Panc1 (cell line): ENCODE results near the gene LY86. TPM values are rescaled to one million over a fixed set of nuclear protein-coding genes. Genes with fewer than 3 reads are reported as not detected.

ENCODE experiments used
- ATAC-seq: fragments of 200-7000 bp; cut with Tn5 transposase; 2 replicates; pipeline ENCODE4 v1.9.1; 2020; ENCODE audit warnings: mild to moderate bottlenecking, moderate library complexity
- BruUV-seq: library from RNA; stranded (reverse); fragments of 400-500 nt; replicated peaks from 2 replicates; lab custom pipeline; 2021; lab: Mats Ljungman, UMichigan
- CTCF ChIA-PET: fragments of 300-600 bp; sonication (Branson Sonifier 250); formaldehyde crosslinking; loops from one replicate; lab custom pipeline; 2022; ENCODE audit warnings: antibody characterized with exemption; lab: Charles Lee
- POLR2A ChIA-PET: fragments of 300-600 bp; sonication (Branson Sonifier 250); formaldehyde crosslinking; loops from one replicate; lab custom pipeline; 2022; ENCODE audit warnings: antibody characterized with exemption; lab: Charles Lee
- DNase-seq: peaks from one replicate; pipeline ENCODE4 v3.0.0-alpha.2; 2010; ENCODE audit warnings: low read depth, low spot score
- H3K27ac ChIP-seq: 2 replicates; pipeline ENCODE4 v1.5.1; 2011; ENCODE audit warnings: mild to moderate bottlenecking, low read length, inconsistent platforms
- H3K27me3 ChIP-seq: fragments of 200-500 bp; sonication (Bioruptor generic); 2 replicates; pipeline ENCODE4 v1.6.0; 2014; ENCODE audit warnings: low read length, inconsistent platforms; ENCODE audit not compliant: control insufficient read depth, insufficient read depth
- H3K36me3 ChIP-seq: fragments of 200-500 bp; sonication (Bioruptor generic); 2 replicates; pipeline ENCODE4 v1.5.1; 2014; ENCODE audit warnings: inconsistent platforms, mild to moderate bottlenecking, low read length, moderate library complexity; ENCODE audit not compliant: control insufficient read depth, insufficient read depth
- H3K4me1 ChIP-seq: 2 replicates; pipeline ENCODE4 v1.5.1; 2011; ENCODE audit warnings: inconsistent platforms, mild to moderate bottlenecking, low read length, moderate library complexity; ENCODE audit not compliant: control insufficient read depth, insufficient read depth
- H3K4me3 ChIP-seq, 2 experiments: 2 replicates each; pipeline ENCODE4 v1.5.1; 2011 to 2012; ENCODE audit warnings: low read depth in 2 of 2, low read length in 2 of 2, mild to moderate bottlenecking in 2 of 2, inconsistent platforms in 1 of 2, moderate library complexity in 1 of 2
- H3K9me3 ChIP-seq: fragments of 200-500 bp; sonication (Bioruptor generic); 2 replicates; pipeline ENCODE4 v1.5.1; 2014; ENCODE audit warnings: low read depth, mild to moderate bottlenecking, inconsistent platforms, low read length, moderate library complexity; ENCODE audit not compliant: control insufficient read depth, insufficient read depth
- POLR2AphosphoS5 ChIP-seq: IDR thresholded peaks from 2 replicates; pipeline ENCODE4 v1.6.1; 2012; ENCODE audit warnings: mild to moderate bottlenecking, low read depth, low read length, moderate library complexity
- SIN3A ChIP-seq: IDR thresholded peaks from 2 replicates; pipeline ENCODE4 v1.6.1; 2012; ENCODE audit warnings: low read depth, mild to moderate bottlenecking, low read length, moderate library complexity, borderline replicate concordance; ENCODE audit not compliant: insufficient read depth
- TCF7L2 ChIP-seq: IDR thresholded peaks from 2 replicates; pipeline ENCODE4 v1.6.1; 2011; ENCODE audit warnings: mild to moderate bottlenecking, low read depth, low read length, inconsistent platforms
- in situ Hi-C: cut with HindIII; loops from 2 replicates; pipeline ENCODE4 v1.10.0; 2016; ENCODE audit warnings: low sequenced_read_pairs, low pct_unique_long_range_greater_than_20kb
- intact Hi-C: fragments of 100-400 bp; cut with micrococcal nuclease; formaldehyde crosslinking; loops from one replicate; pipeline ENCODE4 v1.10.0; 2022; ENCODE audit not compliant: unreplicated experiment
- total RNA-seq: library from RNA; stranded (reverse); gene quantifications from one replicate; pipeline ENCODE4 v1.2.1, GENCODE V29; 2021; ENCODE audit not compliant: unreplicated experiment
- TF ChIP-seq, protein P1 (sequence below), 2 experiments: IDR thresholded peaks; 2 replicates each; pipeline ENCODE4 v1.6.1; 2011 to 2012; ENCODE audit warnings: low read depth in 2 of 2, control low read depth in 1 of 2, low read length in 1 of 2, mild to moderate bottlenecking in 1 of 2, moderate library complexity in 1 of 2; ENCODE audit not compliant: insufficient read depth in 1 of 2
- TF ChIP-seq, protein P2 (sequence below): fragments of 450-650 bp; IDR thresholded peaks from 2 replicates; pipeline ENCODE4 v1.5.1; 2017; ENCODE audit warnings: mild to moderate bottlenecking

Gene LY86
- total RNA-seq, 1 experiment from 2014 or later, result not detected

DNA sequence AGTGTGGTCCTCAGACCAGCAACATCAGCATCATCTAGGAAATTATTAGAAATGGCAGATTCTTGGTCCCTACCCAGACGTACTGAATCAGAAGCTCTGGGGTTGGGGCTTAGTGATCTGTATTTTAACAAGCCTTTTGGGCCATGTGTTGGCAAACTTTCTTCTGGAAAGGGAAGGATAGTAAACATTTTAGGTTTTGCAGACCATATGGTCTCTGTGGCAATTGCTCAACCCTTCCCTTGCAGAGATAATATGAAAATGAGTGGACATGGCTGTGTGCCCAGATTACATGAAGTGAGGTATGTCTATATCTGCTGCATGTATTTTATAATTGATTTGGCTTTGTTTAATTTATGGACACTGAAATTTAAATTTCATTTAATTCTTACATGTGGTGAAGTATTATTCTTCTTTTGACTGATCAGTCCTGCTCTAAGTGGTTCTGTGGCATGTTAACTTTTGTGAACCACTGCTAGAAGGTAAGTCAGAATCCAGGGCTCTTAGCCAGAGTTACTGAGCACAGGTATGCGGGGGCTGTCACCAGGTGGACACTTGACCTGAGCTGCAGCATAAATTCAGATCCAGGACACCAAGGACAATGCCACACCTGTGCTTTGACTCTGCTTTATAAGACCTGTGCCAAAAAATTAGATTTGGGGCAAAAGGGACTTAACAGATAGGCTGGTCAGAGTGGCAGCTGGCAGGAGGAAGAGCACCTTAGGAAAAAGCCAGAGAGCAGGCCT, 43.2 kb downstream of the LY86 start:
- in situ Hi-C loops (no loop called here), intact Hi-C loops (no loop called here)
- H3K4me3 ChIP-seq, result no peak overlapping the region
- H3K36me3 ChIP-seq, result no peaks in the 10 kb centered on the region
- ATAC-seq (no peak), DNase-seq (no peak)
- no TSS peak for BruUV-seq
- no peak overlapping the region for H3K27ac ChIP-seq
- ChIA-PET CTCF (interaction anchor here (0.9 kb wide), 1 partner anchor 11 kb away, joined by 3 read pairs; no protein-coding TSS in a partner anchor), POLR2A (no interaction called here)
- H3K9me3 ChIP-seq, result no peaks in the 10 kb centered on the region
- peaks cover 9% of the 10 kb centered on the region for H3K27me3 ChIP-seq
- no peaks in the 10 kb centered on the region for H3K4me1 ChIP-seq
- TF ChIP-seq, protein P1, sequence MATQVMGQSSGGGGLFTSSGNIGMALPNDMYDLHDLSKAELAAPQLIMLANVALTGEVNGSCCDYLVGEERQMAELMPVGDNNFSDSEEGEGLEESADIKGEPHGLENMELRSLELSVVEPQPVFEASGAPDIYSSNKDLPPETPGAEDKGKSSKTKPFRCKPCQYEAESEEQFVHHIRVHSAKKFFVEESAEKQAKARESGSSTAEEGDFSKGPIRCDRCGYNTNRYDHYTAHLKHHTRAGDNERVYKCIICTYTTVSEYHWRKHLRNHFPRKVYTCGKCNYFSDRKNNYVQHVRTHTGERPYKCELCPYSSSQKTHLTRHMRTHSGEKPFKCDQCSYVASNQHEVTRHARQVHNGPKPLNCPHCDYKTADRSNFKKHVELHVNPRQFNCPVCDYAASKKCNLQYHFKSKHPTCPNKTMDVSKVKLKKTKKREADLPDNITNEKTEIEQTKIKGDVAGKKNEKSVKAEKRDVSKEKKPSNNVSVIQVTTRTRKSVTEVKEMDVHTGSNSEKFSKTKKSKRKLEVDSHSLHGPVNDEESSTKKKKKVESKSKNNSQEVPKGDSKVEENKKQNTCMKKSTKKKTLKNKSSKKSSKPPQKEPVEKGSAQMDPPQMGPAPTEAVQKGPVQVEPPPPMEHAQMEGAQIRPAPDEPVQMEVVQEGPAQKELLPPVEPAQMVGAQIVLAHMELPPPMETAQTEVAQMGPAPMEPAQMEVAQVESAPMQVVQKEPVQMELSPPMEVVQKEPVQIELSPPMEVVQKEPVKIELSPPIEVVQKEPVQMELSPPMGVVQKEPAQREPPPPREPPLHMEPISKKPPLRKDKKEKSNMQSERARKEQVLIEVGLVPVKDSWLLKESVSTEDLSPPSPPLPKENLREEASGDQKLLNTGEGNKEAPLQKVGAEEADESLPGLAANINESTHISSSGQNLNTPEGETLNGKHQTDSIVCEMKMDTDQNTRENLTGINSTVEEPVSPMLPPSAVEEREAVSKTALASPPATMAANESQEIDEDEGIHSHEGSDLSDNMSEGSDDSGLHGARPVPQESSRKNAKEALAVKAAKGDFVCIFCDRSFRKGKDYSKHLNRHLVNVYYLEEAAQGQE (IDR thresholded peaks at IDR 0.05; ENCODE audit: insufficient read depth in 1 of 2, low read depth in 2 of 2, low read length in 1 of 2), result no peak
- TF ChIP-seq POLR2AphosphoS5, result no peak
- TF ChIP-seq, protein P2, sequence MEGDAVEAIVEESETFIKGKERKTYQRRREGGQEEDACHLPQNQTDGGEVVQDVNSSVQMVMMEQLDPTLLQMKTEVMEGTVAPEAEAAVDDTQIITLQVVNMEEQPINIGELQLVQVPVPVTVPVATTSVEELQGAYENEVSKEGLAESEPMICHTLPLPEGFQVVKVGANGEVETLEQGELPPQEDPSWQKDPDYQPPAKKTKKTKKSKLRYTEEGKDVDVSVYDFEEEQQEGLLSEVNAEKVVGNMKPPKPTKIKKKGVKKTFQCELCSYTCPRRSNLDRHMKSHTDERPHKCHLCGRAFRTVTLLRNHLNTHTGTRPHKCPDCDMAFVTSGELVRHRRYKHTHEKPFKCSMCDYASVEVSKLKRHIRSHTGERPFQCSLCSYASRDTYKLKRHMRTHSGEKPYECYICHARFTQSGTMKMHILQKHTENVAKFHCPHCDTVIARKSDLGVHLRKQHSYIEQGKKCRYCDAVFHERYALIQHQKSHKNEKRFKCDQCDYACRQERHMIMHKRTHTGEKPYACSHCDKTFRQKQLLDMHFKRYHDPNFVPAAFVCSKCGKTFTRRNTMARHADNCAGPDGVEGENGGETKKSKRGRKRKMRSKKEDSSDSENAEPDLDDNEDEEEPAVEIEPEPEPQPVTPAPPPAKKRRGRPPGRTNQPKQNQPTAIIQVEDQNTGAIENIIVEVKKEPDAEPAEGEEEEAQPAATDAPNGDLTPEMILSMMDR, result no peak
- no peak for TF ChIP-seq SIN3A
- no peak for TF ChIP-seq TCF7L2

DNA sequence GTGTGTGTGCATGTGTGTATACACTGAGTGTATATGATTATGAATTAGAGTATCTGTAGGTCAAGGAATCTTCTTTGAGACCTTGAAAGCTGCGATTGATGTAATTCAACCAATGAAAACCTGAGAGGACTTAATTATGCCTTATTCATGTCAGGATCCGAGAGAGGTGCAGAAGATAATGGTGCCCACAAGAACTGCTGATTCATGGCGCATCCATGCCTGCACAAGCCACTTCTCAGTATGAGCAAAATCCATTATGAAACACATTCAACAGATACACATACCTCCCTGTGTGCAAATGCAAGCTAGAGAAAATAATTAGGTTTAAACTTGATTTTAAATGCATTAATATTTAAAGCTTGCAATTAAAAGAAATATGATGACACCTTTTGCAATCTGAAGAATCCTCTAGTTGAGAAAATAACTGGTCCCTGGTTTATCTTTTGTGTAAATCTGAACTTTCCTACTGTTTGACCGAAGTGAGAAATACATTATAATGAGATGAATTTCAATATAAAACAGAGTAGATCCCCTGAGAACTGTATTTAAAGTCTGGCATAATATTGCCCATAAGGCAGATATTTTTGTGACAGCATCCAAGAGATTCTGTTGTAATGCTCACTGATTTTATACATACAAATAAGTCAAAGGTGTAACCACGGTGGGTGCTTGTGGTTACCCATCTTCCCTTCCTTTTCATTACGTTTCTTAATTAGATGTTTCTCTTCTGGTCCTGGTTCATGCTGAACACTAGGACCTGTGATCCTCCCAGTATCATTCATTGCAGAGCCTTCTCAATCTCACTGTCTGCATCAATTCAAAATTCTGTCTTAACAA, 45.6 kb downstream of the LY86 start:
- POLR2A ChIA-PET, result no interaction called here
- Histone ChIP-seq H3K4me1 (no peaks in the 10 kb centered on the region), H3K36me3 (no peaks in the 10 kb centered on the region), H3K27ac (no peak overlapping the region), H3K27me3 (peaks cover 4% of the 10 kb centered on the region; the same call in 1 of the 2 replicates), H3K4me3 (no peak overlapping the region), H3K9me3 (no peaks in the 10 kb centered on the region)
- DNase-seq (no peak), ATAC-seq (no peak)
- intact Hi-C loops (no loop called here), in situ Hi-C loops (no loop called here)
- CTCF ChIA-PET, result no interaction called here
- no TSS peak for BruUV-seq
- TF ChIP-seq, protein P2, result no peak
- no peak for TF ChIP-seq SIN3A
- no peak for TF ChIP-seq POLR2AphosphoS5
- no peak for TF ChIP-seq TCF7L2
- TF ChIP-seq, protein P1 (IDR thresholded peaks at IDR 0.05; ENCODE audit: insufficient read depth in 1 of 2, low read depth in 2 of 2, low read length in 1 of 2), result no peak
